ENCODE data around the gene RSPRY1. TPM values are rescaled to one million over a fixed set of nuclear protein-coding genes. Genes with fewer than 3 reads are reported as not detected.

The RSPRY1 gene
- total and polyA plus RNA-seq, 2 of the 8 experiments (the other 6 are each of a cell fraction or from before 2014, with no cell fraction given): 11.5 to 32.5 TPM

DNA sequence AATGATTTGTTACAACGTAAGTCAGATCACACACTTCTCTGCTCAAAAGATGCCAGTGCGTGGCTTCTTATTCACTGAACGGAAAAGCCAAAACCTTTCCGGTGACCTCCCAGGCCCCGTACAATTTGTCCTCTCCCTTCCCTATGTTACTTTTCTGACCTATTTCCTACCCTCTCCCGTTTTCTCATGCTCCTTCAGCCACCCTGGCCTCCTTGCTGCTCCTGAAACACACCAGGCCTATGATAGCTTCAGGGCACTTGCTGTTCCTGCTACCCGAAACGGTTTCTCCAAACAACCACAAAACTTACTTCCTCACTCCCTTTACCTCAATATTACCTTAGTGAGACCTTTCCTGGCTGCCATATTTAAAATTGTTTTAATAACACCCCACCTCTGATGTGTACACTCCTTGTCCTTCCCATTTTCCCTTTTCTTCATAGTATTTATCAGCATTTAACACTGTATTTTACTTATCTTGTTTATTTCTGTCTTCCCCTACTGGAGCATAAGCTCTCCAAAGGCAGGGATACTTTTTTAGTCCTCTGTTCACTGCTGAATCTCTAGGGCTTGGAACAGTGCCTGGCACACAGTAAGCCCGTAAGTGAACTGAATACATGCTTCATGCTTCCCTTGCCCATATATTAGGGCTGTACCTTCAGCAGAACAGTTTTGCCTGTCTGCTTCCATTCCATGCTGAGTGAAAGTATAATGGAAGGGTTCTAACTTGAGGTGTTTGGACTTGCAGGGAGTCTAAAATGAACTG, 48.0 kb downstream of the RSPRY1 start (continued):
- no peak for TF ChIP-seq CREB1 (IDR thresholded peaks at IDR 0.05)
- TF ChIP-seq TCF12 (IDR thresholded peaks at IDR 0.05; ENCODE audit: low read depth, low read length): no peak
- no peak for TF ChIP-seq CBX5 (IDR thresholded peaks at IDR 0.05; ENCODE audit: low read depth, low read length)

Measured in H1 (cell line).